K562 (cell line): ENCODE measurements around the gene MAB21L3. TPM values are rescaled to one million over a fixed set of nuclear protein-coding genes. Genes with fewer than 3 reads are reported as not detected.

Source experiments
- ARID4B ChIP-seq: sonication (generic); formaldehyde crosslinking; IDR thresholded peaks from 2 replicates; pipeline ENCODE4 v1.8.0; 2022; ENCODE audit warnings: mild to moderate bottlenecking, missing genetic modification reagents
- ASH1L ChIP-seq: fragments of 450-650 bp; IDR thresholded peaks from 2 replicates; pipeline ENCODE4 v1.6.1; 2018; ENCODE audit warnings: borderline replicate concordance, mild to moderate bottlenecking, low read depth; ENCODE audit not compliant: partially characterized antibody
- CUX1 ChIP-seq: fragments of 200-800 bp; sonication (Bioruptor generic); IDR thresholded peaks from 2 replicates; pipeline ENCODE4 v1.6.1; 2016; ENCODE audit warnings: missing genetic modification characterization, missing compliant biosample characterization
- LCOR ChIP-seq: sonication (generic); formaldehyde crosslinking; IDR thresholded peaks from 2 replicates; pipeline ENCODE4 v1.8.0; 2022; ENCODE audit warnings: mild to moderate bottlenecking, missing genetic modification reagents
- NFIX ChIP-seq: fragments of 250-450 bp; sonication (Bioruptor Pico); IDR thresholded peaks from 2 replicates; pipeline ENCODE4 v1.4.0; 2020; ENCODE audit warnings: low read depth, mild to moderate bottlenecking, moderate library complexity
- POLR2AphosphoS2 ChIP-seq: IDR thresholded peaks from 2 replicates; pipeline ENCODE4 v1.6.1; 2012; ENCODE audit warnings: low read length, improper control_type of control experiment
- POLR2B ChIP-seq: fragments of 450-650 bp; IDR thresholded peaks from 2 replicates; pipeline ENCODE4 v1.6.1; 2018; ENCODE audit warnings: low read depth; ENCODE audit not compliant: partially characterized antibody
- SREBF1 ChIP-seq: fragments of 150-350 bp; IDR thresholded peaks from 2 replicates; pipeline ENCODE4 v1.6.1; 2014; ENCODE audit warnings: antibody characterized with exemption, low read depth, low read length, borderline replicate concordance
- YY1 ChIP-seq, 3 experiments: IDR thresholded peaks; 2 replicates each; pipeline ENCODE4 v1.6.1; 2011; ENCODE audit warnings: low read length in 2 of 3, mild to moderate bottlenecking in 2 of 3, moderate library complexity in 2 of 3, borderline replicate concordance in 1 of 3, control low read depth in 1 of 3, low read depth in 1 of 3; ENCODE audit not compliant: insufficient read depth in 3 of 3, insufficient replicate concordance in 2 of 3, control insufficient read depth in 1 of 3, insufficient read length in 1 of 3; ENCODE audit errors: extremely low read depth in 1 of 3
- ZFP36 ChIP-seq: fragments of 150-350 bp; IDR thresholded peaks from 2 replicates; pipeline ENCODE4 v1.6.1; 2018; ENCODE audit warnings: low read length, low read depth; ENCODE audit not compliant: partially characterized antibody
- ZFPM2 ChIP-seq: fragments of 250-450 bp; sonication (Bioruptor Pico); IDR thresholded peaks from 2 replicates; pipeline ENCODE4 v1.5.1; 2022; ENCODE audit warnings: mild to moderate bottlenecking
- ZNF146 ChIP-seq: IDR thresholded peaks from one replicate; pipeline ENCODE4 v1.6.1; 2018; ENCODE audit warnings: missing compliant biosample characterization; ENCODE audit not compliant: unreplicated experiment
- ZNF507 ChIP-seq: conservative IDR thresholded peaks from 2 replicates; pipeline ENCODE4 v1.6.1; 2017; ENCODE audit warnings: missing genetic modification characterization, missing compliant biosample characterization
- polyA plus RNA-seq, 8 experiments: library from polyadenylated mRNA; depleted of rRNA in 4 of 8; stranded (reverse) in 5 of 8; unstranded in 3 of 8; fragments of >200 nt; fragmentation: Nextera tagmentation in 2 of 8; fragmentation: Illumina TruSeq in 1 of 8; extraction: Ambion mirVana in 2 of 8; extraction: Trizol in 1 of 8; gene quantifications; 2 replicates each; pipeline versions ENCODE4 v1.2.1 to v1.2.3, GENCODE V29; 2011 to 2014; ENCODE audit warnings: inconsistent platforms in 1 of 8, missing spikeins in 1 of 8
- total RNA-seq, 7 experiments: library from RNA; depleted of rRNA in 6 of 7; stranded (reverse); fragments of >200 nt in 6 of 7; fragmentation: Illumina TruSeq in 2 of 7; extraction: Trizol in 2 of 7; gene quantifications; 2 replicates each; pipeline versions ENCODE4 v1.2.1 to v1.2.3, GENCODE V29; 2011 to 2021; ENCODE audit warnings: low replicate concordance in 1 of 7
- TF ChIP-seq, protein P1 (sequence below): fragments of 450-650 bp; IDR thresholded peaks from 2 replicates; pipeline ENCODE4 v1.6.1; 2014; ENCODE audit warnings: low read depth, mild to moderate bottlenecking, moderate library complexity, borderline replicate concordance

The MAB21L3 gene
- total and polyA plus RNA-seq, 9 of the 15 experiments (the other 6 are each of a cell fraction or from before 2014, with no cell fraction given): not detected

DNA sequence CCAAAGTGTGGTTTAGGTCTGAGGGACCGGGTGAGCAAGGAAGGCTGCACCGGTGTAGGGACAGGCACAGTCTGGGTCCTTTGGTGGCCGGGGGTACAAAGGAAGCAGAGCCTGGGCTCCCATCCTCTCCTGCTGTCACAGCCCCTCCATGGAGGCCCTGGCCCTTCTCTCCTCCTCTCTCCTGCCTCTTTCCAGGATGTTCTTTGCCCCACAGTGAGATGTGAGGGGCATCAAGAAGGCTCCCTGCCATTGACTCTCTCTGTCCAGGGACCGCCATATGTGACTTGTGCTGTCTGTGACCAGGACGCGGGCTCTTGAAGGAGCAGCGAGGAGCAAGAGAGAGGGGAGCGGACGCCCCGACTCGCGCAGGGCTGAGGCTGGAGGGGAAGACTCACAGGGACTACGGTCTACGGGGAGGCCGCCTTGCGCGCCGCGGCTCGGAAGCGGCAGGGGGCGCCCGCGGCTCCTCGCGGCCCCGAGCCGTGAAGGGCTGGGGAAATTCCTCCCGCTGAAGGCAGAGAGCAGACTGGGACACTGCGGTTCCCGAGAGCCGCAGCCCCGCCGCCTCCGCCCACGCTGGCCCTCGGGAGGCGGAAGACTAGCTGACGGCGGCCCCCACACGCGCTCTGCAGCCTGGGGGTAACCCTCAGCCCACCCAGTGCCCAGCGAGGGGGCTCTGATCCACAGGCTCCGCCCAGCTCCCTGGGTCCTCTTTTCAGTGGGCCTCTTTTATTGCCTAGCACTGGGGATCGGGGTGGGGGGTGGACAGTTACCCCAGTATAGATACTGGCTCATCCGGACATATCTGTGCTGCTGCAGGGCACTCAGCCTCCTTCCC is 40.8 kb downstream of the MAB21L3 start (continued):
- TF ChIP-seq ARID4B (CRISPR knock-in tag): peak; percentile 64; the same call in 1 of the 2 replicates
- TF ChIP-seq ZFP36: peak; percentile 12
- TF ChIP-seq ASH1L: no peak
- no peak for TF ChIP-seq CUX1
- TF ChIP-seq LCOR (CRISPR knock-in tag): no peak
- no peak; the same call in 1 of the 2 replicates for TF ChIP-seq ZFPM2 (CRISPR knock-in tag)
- no peak for TF ChIP-seq SREBF1
- TF ChIP-seq ZNF507: no peak
- TF ChIP-seq ZNF146 (CRISPR knock-in tag): no peak
- TF ChIP-seq POLR2AphosphoS2: no peak
- peak in 2 of 3 experiments; percentile 23 to 71 for TF ChIP-seq YY1 (IDR thresholded peaks at IDR 0.05; ENCODE audit: borderline replicate concordance in 1 of 3, control insufficient read depth in 1 of 3, extremely low read depth in 1 of 3, insufficient read depth in 3 of 3, insufficient read length in 1 of 3, insufficient replicate concordance in 2 of 3, low read depth in 1 of 3, low read length in 2 of 3)
- TF ChIP-seq NFIX (CRISPR knock-in tag): no peak
- TF ChIP-seq POLR2B: no peak
- TF ChIP-seq, protein P1, sequence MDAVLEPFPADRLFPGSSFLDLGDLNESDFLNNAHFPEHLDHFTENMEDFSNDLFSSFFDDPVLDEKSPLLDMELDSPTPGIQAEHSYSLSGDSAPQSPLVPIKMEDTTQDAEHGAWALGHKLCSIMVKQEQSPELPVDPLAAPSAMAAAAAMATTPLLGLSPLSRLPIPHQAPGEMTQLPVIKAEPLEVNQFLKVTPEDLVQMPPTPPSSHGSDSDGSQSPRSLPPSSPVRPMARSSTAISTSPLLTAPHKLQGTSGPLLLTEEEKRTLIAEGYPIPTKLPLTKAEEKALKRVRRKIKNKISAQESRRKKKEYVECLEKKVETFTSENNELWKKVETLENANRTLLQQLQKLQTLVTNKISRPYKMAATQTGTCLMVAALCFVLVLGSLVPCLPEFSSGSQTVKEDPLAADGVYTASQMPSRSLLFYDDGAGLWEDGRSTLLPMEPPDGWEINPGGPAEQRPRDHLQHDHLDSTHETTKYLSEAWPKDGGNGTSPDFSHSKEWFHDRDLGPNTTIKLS: peak; percentile 58
